H1 (cell line): ENCODE measurements around the gene TRIM6. TPM values are rescaled to one million over a fixed set of nuclear protein-coding genes. Genes with fewer than 3 reads are reported as not detected.

Source experiments
- CTCF ChIA-PET: fragments of 300-600 bp; sonication (Branson Sonifier 250); formaldehyde crosslinking; loops from one replicate; lab custom pipeline; 2021; ENCODE audit not compliant: partially characterized antibody; lab: Charles Lee
- POLR2A ChIA-PET: fragments of 300-600 bp; sonication (Branson Sonifier 250); formaldehyde crosslinking; loops from one replicate; lab custom pipeline; 2021; ENCODE audit warnings: inconsistent platforms; ENCODE audit not compliant: partially characterized antibody; lab: Charles Lee
- DNase-seq, 2 experiments: peaks; one replicate each; pipeline versions ENCODE4 v3.0.0 to v3.0.0-alpha.2; 2010 to 2022; ENCODE audit warnings: low spot score in 2 of 2, low read depth in 1 of 2, mixed read lengths in 1 of 2
- FAIRE-seq: peaks from 2 replicates; lab custom pipeline; 2011; peaks lifted over from hg19 to GRCh38; lab: Jason Lieb, UNC
- H2AFZ ChIP-seq: 2 replicates; pipeline ENCODE4 v1.8.1; 2012; ENCODE audit warnings: low read length, inconsistent platforms
- H2AK5ac ChIP-seq: 2 replicates; pipeline ENCODE4 v1.6.1; 2013; ENCODE audit warnings: low read depth, low read length
- H2BK120ac ChIP-seq: replicated peaks from 2 replicates; pipeline ENCODE3; 2013; ENCODE audit warnings: low read depth, low read length, inconsistent platforms
- H2BK12ac ChIP-seq: 2 replicates; pipeline ENCODE4 v1.6.1; 2013; ENCODE audit warnings: low read depth, low read length
- H2BK15ac ChIP-seq: 2 replicates; pipeline ENCODE4 v1.6.1; 2013; ENCODE audit warnings: low read length
- H2BK20ac ChIP-seq: 2 replicates; pipeline ENCODE4 v1.6.1; 2013; ENCODE audit warnings: low read length
- H2BK5ac ChIP-seq: 2 replicates; pipeline ENCODE4 v1.6.1; 2013; ENCODE audit warnings: low read depth, low read length
- H3K14ac ChIP-seq: 2 replicates; pipeline ENCODE4 v1.6.1; 2013; ENCODE audit warnings: inconsistent platforms; ENCODE audit not compliant: insufficient read length
- H3K18ac ChIP-seq: 2 replicates; pipeline ENCODE4 v1.6.1; 2013; ENCODE audit warnings: low read length; ENCODE audit errors: extremely low read depth
- H3K23ac ChIP-seq: 2 replicates; pipeline ENCODE4 v1.6.1; 2013; ENCODE audit warnings: inconsistent platforms; ENCODE audit not compliant: insufficient read length
- H3K23me2 ChIP-seq: 2 replicates; pipeline ENCODE4 v1.6.1; 2013; ENCODE audit warnings: low read depth, low read length
- H3K27ac ChIP-seq: 2 replicates; pipeline ENCODE4 v1.6.1; 2011; ENCODE audit warnings: low read depth, low read length, inconsistent platforms
- H3K27me3 ChIP-seq, 4 experiments: replicated peaks in 1 of 4; 1 replicate in 1 of 4; 2 replicates in 3 of 4; pipeline versions ENCODE4 v1.6.1 to v1.8.1; 2011 to 2013; ENCODE audit warnings: low read length in 3 of 4, mild to moderate bottlenecking in 3 of 4, inconsistent platforms in 2 of 4, mixed read lengths in 2 of 4, moderate library complexity in 1 of 4; ENCODE audit not compliant: control insufficient read depth in 3 of 4, insufficient read depth in 3 of 4; ENCODE audit errors: extremely low read depth in 1 of 4
- H3K36me3 ChIP-seq, 4 experiments: 2 replicates each; pipeline versions ENCODE4 v1.6.1 to v1.8.1; 2011 to 2013; ENCODE audit warnings: mild to moderate bottlenecking in 4 of 4, low read length in 3 of 4, moderate library complexity in 2 of 4, control low read depth in 1 of 4, inconsistent platforms in 1 of 4; ENCODE audit not compliant: insufficient read depth in 4 of 4, control insufficient read depth in 2 of 4
- H3K4ac ChIP-seq: replicated peaks from 2 replicates; pipeline ENCODE3; 2013; ENCODE audit warnings: low read length, low read depth, mixed read lengths, inconsistent platforms; ENCODE audit not compliant: insufficient read length
- H3K4me1 ChIP-seq, 4 experiments: replicated peaks in 1 of 4; 1 replicate in 1 of 4; 2 replicates in 3 of 4; pipeline versions ENCODE4 v1.6.1 to v1.8.1; 2011 to 2013; ENCODE audit warnings: low read length in 3 of 4, inconsistent platforms in 2 of 4, mixed read lengths in 1 of 4; ENCODE audit not compliant: insufficient read depth in 4 of 4, control insufficient read depth in 3 of 4
- H3K4me2 ChIP-seq, 2 experiments: 2 replicates each; pipeline versions ENCODE4 v1.6.1 to v1.8.1; 2011 to 2013; ENCODE audit warnings: low read depth in 2 of 2, low read length in 2 of 2, control low read depth in 1 of 2, inconsistent platforms in 1 of 2, mild to moderate bottlenecking in 1 of 2; ENCODE audit not compliant: insufficient read depth in 1 of 2
- H3K4me3 ChIP-seq, 4 experiments: fragments of 200-600, 300-600 bp in 1 of 4; sonication (generic), shearing (Covaris generic), sonication (Bioruptor Twin) in 1 of 4; 2 replicates each; pipeline versions ENCODE4 v1.5.1 to v1.8.1; 2011 to 2016; ENCODE audit warnings: low read length in 4 of 4, low read depth in 3 of 4, control low read depth in 2 of 4, inconsistent platforms in 2 of 4, mild to moderate bottlenecking in 2 of 4, mixed read lengths in 1 of 4, moderate library complexity in 1 of 4; ENCODE audit not compliant: insufficient read depth in 2 of 4; ENCODE audit errors: extremely low read depth in 1 of 4
- H3K56ac ChIP-seq: replicated peaks from 2 replicates; pipeline ENCODE3; 2013; ENCODE audit warnings: low read depth, mild to moderate bottlenecking, mixed read lengths, low read length, inconsistent platforms; ENCODE audit not compliant: insufficient read length
- H3K79me1 ChIP-seq: 2 replicates; pipeline ENCODE4 v1.6.1; 2013; ENCODE audit warnings: low read depth, low read length, control low read depth
- H3K79me2 ChIP-seq, 2 experiments: 2 replicates each; pipeline versions ENCODE4 v1.6.1 to v1.8.1; 2012 to 2013; ENCODE audit warnings: low read length in 2 of 2, mild to moderate bottlenecking in 2 of 2, inconsistent platforms in 1 of 2; ENCODE audit not compliant: insufficient read depth in 2 of 2, control insufficient read depth in 1 of 2
- H3K9ac ChIP-seq, 4 experiments: replicated peaks in 1 of 4; 1 replicate in 1 of 4; 2 replicates in 3 of 4; pipeline versions ENCODE4 v1.6.1 to v1.8.1; 2011 to 2013; ENCODE audit warnings: low read depth in 3 of 4, low read length in 3 of 4, control low read depth in 2 of 4, mild to moderate bottlenecking in 2 of 4, moderate library complexity in 2 of 4, inconsistent platforms in 1 of 4; ENCODE audit errors: extremely low read depth in 1 of 4
- H3K9me3 ChIP-seq, 2 experiments: 2 replicates each; pipeline versions ENCODE4 v1.6.1 to v1.8.1; 2012 to 2013; ENCODE audit warnings: mild to moderate bottlenecking in 2 of 2, moderate library complexity in 2 of 2, control low read depth in 1 of 2, inconsistent platforms in 1 of 2, low read depth in 1 of 2, low read length in 1 of 2, mixed read lengths in 1 of 2; ENCODE audit not compliant: insufficient read depth in 2 of 2
- H4K20me1 ChIP-seq, 2 experiments: replicated peaks in 1 of 2; 2 replicates each; pipeline versions ENCODE3 to v1.8.1; 2011 to 2013; ENCODE audit warnings: inconsistent platforms in 2 of 2, low read length in 2 of 2, mild to moderate bottlenecking in 1 of 2; ENCODE audit not compliant: insufficient read depth in 2 of 2, control insufficient read depth in 1 of 2
- H4K5ac ChIP-seq: 2 replicates; pipeline ENCODE4 v1.6.1; 2013; ENCODE audit warnings: low read length, low read depth, mixed read lengths, inconsistent platforms; ENCODE audit not compliant: insufficient read length
- H4K8ac ChIP-seq: 2 replicates; pipeline ENCODE4 v1.8.0; 2013; ENCODE audit warnings: mild to moderate bottlenecking, moderate library complexity, low read length, inconsistent platforms; ENCODE audit not compliant: insufficient read depth; ENCODE audit errors: extremely low read depth
- H4K91ac ChIP-seq: replicated peaks from 2 replicates; pipeline ENCODE3; 2013; ENCODE audit warnings: low read length, mixed read lengths, inconsistent platforms; ENCODE audit not compliant: insufficient read length
- CREB1 ChIP-seq: IDR thresholded peaks from 2 replicates; pipeline ENCODE4 v1.6.1; 2012; ENCODE audit warnings: inconsistent platforms
- PHF8 ChIP-seq: fragments of 200-600 bp; sonication (generic); conservative IDR thresholded peaks from 2 replicates; pipeline ENCODE4 v1.7.1; 2012; ENCODE audit warnings: low read depth, mild to moderate bottlenecking, inconsistent platforms, low read length, moderate library complexity
- YY1 ChIP-seq: IDR thresholded peaks from 2 replicates; pipeline ENCODE4 v1.6.1; 2011; ENCODE audit warnings: low read depth, mild to moderate bottlenecking, low read length
- WGBS, 2 experiments: shearing (Covaris generic) in 1 of 2; methylation state at CpG; one replicate each; pipeline versions ENCODE4 v1.1.6 to v1.1.7; 2013 to 2015; ENCODE audit warnings: low lambda C conversion rate in 2 of 2, mixed read lengths in 2 of 2, inconsistent platforms in 1 of 2, low coverage in 1 of 2, missing lambda C conversion rate in 1 of 2; ENCODE audit not compliant: insufficient replicate concordance in 2 of 2, insufficient coverage in 1 of 2, insufficient read length in 1 of 2; ENCODE audit errors: extremely low coverage in 1 of 2, missing lambda C conversion rate in 1 of 2; 5-methylcytosine and 5-hydroxymethylcytosine counted together
- polyA plus RNA-seq, 7 experiments: library from polyadenylated mRNA; depleted of rRNA in 3 of 7; stranded (reverse) in 5 of 7; unstranded in 2 of 7; fragments of >200 nt in 5 of 7; fragments of 200-250 nt in 2 of 7; gene quantifications; 1 replicate in 5 of 7; 2 replicates in 1 of 7; 4 replicates in 1 of 7; pipeline versions ENCODE4 v1.2.1 to v1.2.3, GENCODE V29; 2011 to 2013; ENCODE audit warnings: missing spikeins in 2 of 7, mixed read lengths in 2 of 7
- total RNA-seq: library from RNA; stranded (reverse); fragmentation: NEBNext Ultra II Directional; extraction: Animal tissue kit (Norgen Biotek cat#: 25700); gene quantifications from 2 replicates; pipeline ENCODE4 v1.2.1, GENCODE V29; 2021

The TRIM6 gene
- total and polyA plus RNA-seq, 2 of the 8 experiments (the other 6 are each of a cell fraction or from before 2014, with no cell fraction given) = 21.6 to 23.3 TPM

GRCh38 chr11:5575152-5575551 is 21.3 kb upstream of the TRIM6 start:
- H2AFZ ChIP-seq = 0 out of 2 replicates have a peak overlapping the region, but pooled peaks have one; percentile 24
- H3K4me3 ChIP-seq = no peak overlapping the region
- FAIRE-seq = no peak
- H2BK5ac ChIP-seq = no peak overlapping the region
- H4K20me1 ChIP-seq = no peaks in the 10 kb centered on the region
- H4K91ac ChIP-seq = no peak overlapping the region
- H3K4me2 ChIP-seq = no peak overlapping the region
- no peak overlapping the region for H3K27ac ChIP-seq
- ChIA-PET POLR2A (no interaction called here), CTCF (interaction anchor here (0.8 kb wide), 1 partner anchor 12 kb away, joined by 3 read pairs; no protein-coding TSS in a partner anchor)
- no peaks in the 10 kb centered on the region for H3K23me2 ChIP-seq
- H3K4ac ChIP-seq = no peak overlapping the region
- no peak for DNase-seq
- no peaks in the 10 kb centered on the region for H3K36me3 ChIP-seq
- no peaks in the 10 kb centered on the region for H3K4me1 ChIP-seq
- H4K8ac ChIP-seq = no peak overlapping the region
- H2BK12ac ChIP-seq = no peak overlapping the region
- H3K56ac ChIP-seq = no peak overlapping the region
- no peaks in the 10 kb centered on the region for H3K79me2 ChIP-seq
- H3K18ac ChIP-seq = no peak overlapping the region
- no peak overlapping the region for H2BK15ac ChIP-seq
- WGBS, 2 experiments = 72% methylated on average over 4 of the region's 4 CpGs; no CpG with 5 or more reads in 1 of the 2 experiments
- H2AK5ac ChIP-seq = no peak overlapping the region
- no peak overlapping the region for H4K5ac ChIP-seq
- H3K79me1 ChIP-seq = no peaks in the 10 kb centered on the region
- H3K14ac ChIP-seq = no peak overlapping the region
- H3K9ac ChIP-seq = no peak overlapping the region
- H3K9me3 ChIP-seq = no peaks in the 10 kb centered on the region
- H2BK120ac ChIP-seq = no peak overlapping the region
- no peak overlapping the region for H3K23ac ChIP-seq
- H3K27me3 ChIP-seq = no peaks in the 10 kb centered on the region
- no peak overlapping the region for H2BK20ac ChIP-seq
- TF ChIP-seq YY1 (no peak), PHF8 (no peak), CREB1 (no peak)
